Skin of body (tissue), 2 donors: ENCODE measurements around the gene LIN37. TPM values are rescaled to one million over a fixed set of nuclear protein-coding genes. Genes with fewer than 3 reads are reported as not detected.

Experiments used
- DNase-seq: peaks from one replicate; lab custom pipeline; 2025; lab: John Stamatoyannopoulos, UW
- total RNA-seq: library from RNA; depleted of rRNA; stranded (reverse); fragments of >200 nt; gene quantifications from one replicate; pipeline ENCODE4 v1.2.3, GENCODE V29; 2014

Gene LIN37
- total RNA-seq, 1 donor from 2014 or later, result 4.2 TPM

DNA sequence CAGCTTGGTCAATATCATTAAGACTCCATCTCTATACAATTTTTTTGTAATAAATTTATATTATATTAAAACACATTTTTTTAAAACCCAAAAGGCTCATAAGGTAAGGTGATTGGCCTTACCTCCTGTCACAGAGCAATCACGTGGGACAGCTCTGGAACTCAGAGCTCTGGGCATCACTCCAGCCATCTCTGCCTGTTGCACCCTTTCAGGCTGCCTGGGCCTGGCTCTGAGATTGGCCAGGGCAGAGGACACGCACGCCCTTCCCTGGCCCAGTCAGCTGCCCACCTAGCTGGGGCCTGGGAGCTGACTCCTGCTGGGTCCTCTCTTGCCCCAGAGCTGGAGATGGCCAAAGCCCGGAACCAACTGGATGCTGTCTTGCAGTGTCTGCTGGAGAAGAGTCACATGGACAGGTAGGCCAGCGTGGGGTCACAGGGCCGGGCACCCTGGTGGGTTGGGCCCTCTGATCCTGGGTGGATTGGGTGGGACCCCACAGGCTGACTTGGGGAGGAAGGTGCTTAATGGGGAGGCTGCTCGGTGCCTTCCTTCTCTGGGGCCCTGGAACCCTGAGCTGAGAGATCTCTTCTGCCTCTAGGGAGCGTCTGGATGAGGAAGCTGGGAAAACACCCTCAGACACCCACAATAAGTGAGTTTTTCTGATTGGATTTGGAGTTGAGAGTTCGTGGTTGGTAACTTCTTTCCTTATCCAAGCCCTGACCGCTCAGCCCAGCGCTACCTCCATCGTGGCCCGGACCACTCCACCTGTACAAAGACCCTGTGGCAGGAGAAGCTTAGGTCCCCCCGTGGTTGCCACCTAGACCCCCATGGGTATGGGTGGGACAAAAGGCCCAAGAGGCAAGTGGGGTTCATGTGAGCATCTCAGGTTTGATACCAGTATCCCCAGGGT is 3.7 kb downstream of the LIN37 start:
- no peak for DNase-seq

GRCh38 chr19:35752746-35753350 is 4.5 kb downstream of the LIN37 start:
- no peak for DNase-seq

DNA sequence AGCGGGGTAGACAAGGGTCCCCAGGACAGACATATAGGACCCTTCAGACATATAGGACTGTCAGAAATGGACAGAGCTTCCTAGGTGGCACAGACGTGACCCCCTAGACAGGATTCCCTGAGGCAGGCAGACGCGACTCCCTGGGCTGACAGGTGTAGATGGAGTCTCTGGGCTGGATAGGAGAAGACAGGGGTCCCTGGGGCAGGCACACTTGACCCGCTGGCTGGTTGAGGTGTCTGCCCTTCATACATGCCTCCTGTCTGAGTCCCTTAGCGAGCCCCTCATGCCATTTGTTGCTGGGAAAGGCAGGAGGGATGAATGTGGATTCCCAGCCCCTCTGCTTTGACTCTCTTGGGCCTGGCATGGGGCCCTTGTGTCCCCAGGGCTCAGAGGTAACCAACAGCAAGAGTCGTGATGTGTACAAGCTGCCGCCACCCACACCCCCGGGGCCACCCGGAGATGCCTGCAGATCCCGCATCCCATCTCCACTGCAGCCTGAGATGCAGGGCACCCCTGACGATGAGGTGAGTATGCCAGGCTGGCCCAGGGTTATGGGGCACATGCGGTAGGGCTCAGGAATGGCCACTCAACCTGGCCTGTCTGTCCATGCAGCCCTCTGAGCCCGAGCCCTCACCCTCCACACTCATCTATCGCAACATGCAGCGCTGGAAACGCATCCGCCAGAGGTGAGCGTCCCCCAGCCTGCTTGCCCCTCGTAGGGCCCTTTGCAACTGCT is 5.4 kb downstream of the LIN37 start:
- no peak for DNase-seq

DNA sequence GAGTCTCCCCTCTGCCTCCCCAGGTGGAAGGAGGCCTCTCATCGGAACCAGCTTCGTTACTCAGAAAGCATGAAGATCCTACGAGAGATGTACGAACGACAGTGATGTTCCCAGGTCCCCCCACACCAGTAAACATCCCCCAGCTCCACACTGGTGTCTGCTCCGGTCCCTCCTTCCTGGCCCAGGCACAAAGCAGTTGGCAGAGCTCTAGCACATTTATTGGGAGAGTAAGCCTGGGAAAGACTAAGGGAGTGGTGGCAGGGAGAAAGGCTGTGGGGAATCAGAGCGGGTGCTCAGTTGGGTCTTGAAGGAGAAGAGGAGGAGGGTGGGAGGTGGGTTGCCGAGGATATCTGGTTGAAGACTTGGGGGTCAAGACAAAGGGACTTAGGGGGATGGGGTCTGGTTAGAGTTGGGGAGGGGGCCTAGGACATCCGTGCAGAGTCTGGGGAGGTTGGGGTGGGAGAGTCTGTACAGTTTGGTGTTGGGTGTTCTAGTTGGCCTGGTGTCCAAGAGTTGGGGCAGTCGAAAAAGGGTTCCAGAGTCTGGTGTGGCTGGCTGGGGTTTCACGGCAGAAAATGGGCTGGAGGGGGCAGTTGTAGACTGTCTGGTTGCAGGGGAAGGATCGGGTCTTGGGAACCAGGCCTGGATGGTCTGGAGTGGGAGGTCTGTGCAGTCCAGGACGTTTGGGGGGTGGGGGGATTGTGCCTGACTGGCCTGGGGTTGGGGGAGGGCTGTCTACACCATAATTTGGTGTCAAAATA is 6.2 kb downstream of the LIN37 start:
- DNase-seq, result no peak

- DNase-seq, result no peak
These were observed 6.8 kb downstream of the LIN37 start for GRCh38 chr19:35755131-35755549.

DNA sequence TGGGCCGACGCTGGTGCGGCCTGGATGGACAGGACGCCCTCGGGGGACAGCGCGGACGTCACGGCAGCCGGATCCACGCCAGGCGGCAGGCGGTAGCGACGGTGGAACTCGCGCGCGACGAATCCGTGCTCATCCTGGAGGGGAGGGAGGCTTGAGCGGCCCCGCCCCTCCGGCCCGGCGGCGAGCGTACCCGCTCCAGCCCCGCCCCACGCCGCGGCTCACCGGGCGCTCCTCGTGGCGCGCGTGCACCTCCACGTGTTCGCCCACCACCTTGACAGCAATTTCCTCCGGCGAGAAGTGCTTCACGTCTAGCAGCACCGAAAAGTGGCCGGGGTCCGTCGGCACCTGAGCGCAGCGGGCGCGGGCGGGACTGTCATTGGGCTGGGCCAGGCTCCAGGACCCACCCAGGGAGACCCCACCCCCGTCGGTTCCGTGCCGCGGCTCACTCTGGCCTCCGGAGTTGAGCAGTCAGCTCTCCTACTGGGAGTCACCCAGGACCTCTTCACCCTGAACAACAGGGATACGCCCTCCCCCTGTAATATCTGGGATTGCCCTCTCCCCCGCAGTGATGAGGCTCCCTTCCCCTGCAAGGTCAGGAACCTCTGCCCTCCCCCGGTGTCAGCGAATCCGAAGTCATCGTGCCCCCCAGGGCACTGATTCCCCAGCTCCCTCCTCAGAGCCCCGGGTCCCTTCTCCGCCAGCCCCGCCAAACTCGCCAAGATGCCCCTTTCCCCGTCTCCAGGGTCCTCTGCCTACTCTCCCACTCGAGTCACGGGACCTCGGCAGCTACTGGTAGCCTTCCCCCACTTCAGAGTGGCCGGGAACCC is 7.4 kb downstream of the LIN37 start:
- peak; percentile 66 for DNase-seq

GRCh38 chr19:35756377-35757230 is 8.2 kb downstream of the LIN37 start, which contains the start of gene HSPB6:
TSS of gene HSPB6 (minus strand) at chr19:35757029. CDS start at chr19:35757008, 21 bp downstream.
- DNase-seq, result no peak

- peak; percentile 89 for DNase-seq
These were observed 8.9 kb downstream of the LIN37 start for GRCh38 chr19:35757231-35757748.

DNA sequence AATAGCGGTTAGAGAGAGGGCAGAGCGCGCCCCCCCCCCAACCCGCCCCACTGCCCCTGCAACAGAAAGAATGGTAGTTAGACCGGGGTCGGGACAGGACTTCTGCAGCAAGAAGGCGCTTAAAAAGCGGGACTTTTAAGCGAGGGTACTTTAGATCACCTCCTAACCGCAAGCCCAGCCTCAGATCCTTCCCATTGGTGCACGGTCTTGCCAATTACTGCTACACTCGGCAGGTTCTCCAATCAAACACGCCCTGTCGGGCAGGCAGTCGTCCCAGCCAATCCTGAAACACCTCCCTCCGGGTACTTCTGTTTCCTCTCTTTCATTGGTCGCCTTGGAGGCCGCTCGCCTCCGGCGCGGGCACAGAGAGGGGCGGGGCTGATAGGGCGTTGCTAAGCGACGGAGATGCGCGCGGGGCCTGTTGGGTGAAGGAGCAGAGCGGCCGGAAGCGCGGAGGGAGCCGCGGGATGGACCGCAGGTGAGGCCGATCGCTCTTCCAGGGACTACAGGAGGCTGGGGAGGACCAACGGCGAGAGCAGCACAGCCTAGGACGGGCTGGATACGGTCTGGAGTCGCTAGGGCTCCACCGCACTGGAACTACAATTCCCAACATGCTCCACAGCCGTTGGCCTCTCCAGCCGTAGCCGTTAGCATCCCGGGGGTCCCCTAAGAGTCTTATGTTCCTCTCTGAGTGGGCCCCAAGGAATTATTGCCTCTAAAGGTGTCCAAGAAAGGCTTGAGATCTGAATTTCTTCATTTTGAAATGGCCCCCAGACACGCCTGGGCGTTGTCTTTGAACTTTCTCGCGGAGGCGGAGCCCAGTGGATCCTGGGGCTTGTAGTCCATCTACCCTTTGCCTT is 9.6 kb downstream of the LIN37 start, which contains the start of gene PROSER3:
PROSER3 (plus strand) TSS at position 428 of the 860 bp plus-strand sequence; CDS start at position 468, 40 bp downstream.
- peak; percentile 100 for DNase-seq

DNA sequence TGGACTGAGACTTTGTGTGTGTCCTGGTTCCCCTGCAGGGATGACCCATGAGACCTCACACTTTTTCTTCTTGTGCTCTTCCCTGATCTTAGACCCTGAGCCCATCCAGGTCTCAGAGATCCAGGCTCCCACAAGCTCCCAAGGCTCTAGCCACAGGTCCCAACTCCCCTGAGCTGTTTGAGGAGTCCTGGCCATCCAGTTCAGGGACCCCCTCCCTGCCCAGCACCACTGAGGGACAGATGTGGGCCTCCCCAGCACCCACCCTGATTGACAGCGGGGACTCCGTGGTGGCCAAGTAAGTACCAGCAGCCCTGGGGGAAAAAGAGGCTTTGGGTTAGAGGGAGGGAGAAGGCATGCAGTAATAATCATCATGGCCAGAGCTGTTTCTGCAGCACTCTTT is 11.3 kb downstream of the LIN37 start:
- DNase-seq, result no peak

- DNase-seq, result no peak
These were observed 12.5 kb downstream of the LIN37 start for GRCh38 chr19:35760711-35761349.

- no peak for DNase-seq
These were observed 16.3 kb downstream of the LIN37 start for GRCh38 chr19:35764432-35765315.

DNA sequence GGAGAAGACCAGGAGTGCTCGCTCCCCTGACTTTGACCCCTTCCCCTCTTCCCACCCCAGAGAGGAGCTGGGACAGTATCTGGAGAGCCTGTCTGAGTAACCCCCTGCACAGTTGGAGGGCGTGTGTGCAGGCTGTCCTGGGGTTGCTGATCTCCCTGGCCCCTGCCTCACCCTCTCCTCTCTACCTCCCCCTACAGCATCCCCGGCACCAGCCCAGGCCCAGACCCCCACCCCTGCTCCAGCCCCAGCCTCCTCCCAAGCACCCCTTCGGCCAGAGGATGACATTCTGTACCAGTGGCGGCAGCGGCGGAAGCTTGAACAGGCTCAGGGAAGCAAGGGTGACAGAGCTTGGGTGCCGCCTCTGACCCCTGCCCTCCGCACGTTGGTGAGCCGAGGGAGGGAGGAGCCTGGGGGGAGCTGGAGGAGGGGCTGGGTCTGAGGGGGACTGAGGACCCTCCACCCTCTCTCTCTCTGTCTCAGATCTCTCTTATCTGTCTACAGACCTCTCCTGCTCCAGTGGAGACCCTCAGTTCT is 18.3 kb downstream of the LIN37 start:
- no peak for DNase-seq

- no peak for DNase-seq
These were observed 19.1 kb downstream of the LIN37 start for GRCh38 chr19:35767288-35768081.

DNA sequence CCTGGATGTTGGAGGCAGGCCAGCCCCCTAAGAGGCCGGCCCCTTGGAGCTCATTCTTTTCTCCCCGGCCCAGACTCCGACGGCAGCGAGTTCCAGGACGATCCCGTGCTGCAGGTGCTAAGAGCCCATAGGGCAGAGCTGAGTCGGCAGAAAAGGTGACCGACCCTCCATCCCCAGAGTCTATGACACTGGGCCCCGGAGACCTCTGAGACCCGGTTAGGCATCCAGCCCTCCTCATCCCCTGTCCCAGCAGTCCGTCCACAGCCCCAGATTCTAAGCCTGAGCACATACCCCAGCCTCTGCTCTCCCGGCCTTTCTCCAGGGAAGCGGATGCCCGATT is 19.7 kb downstream of the LIN37 start:
- DNase-seq, result no peak
